Neural progenitor cell (in vitro differentiated cells): Measurements from ENCODE around the gene IQCM. TPM values are rescaled to one million over a fixed set of nuclear protein-coding genes. Genes with fewer than 3 reads are reported as not detected.

Source experiments
- DNase-seq: peaks from one replicate; pipeline ENCODE4 v3.0.0-alpha.2; 2016; ENCODE audit warnings: low spot score
- H2AFZ ChIP-seq: fragments of 200-600 bp; sonication (generic); replicated peaks from 2 replicates; pipeline ENCODE4 v1.6.1; 2016; ENCODE audit warnings: antibody characterized with exemption
- H3F3A ChIP-seq: fragments of 200-600 bp; sonication (generic); 2 replicates; pipeline ENCODE4 v1.6.1; 2016; ENCODE audit warnings: antibody characterized with exemption, low read depth
- H3K27ac ChIP-seq: fragments of 200-600 bp; sonication (generic); 2 replicates; pipeline ENCODE4 v1.5.1; 2016; ENCODE audit warnings: mild to moderate bottlenecking
- H3K27me3 ChIP-seq: fragments of 200-600 bp; sonication (generic); 2 replicates; pipeline ENCODE4 v1.6.1; 2016; ENCODE audit warnings: mild to moderate bottlenecking, moderate library complexity
- H3K36me3 ChIP-seq: fragments of 200-600 bp; sonication (generic); 2 replicates; pipeline ENCODE4 v1.5.1; 2016
- H3K4me1 ChIP-seq: fragments of 200-600 bp; sonication (generic); 2 replicates; pipeline ENCODE4 v1.6.1; 2016; ENCODE audit warnings: mixed run types
- H3K4me2 ChIP-seq: fragments of 200-600 bp; sonication (generic); 2 replicates; pipeline ENCODE4 v1.6.1; 2016
- H3K4me3 ChIP-seq: fragments of 200-600 bp; sonication (generic); 2 replicates; pipeline ENCODE4 v1.5.1; 2016
- H3K79me2 ChIP-seq: fragments of 200-600 bp; sonication (generic); 2 replicates; pipeline ENCODE4 v1.6.1; 2016; ENCODE audit warnings: low read depth
- H3K9ac ChIP-seq: fragments of 200-600 bp; sonication (generic); 2 replicates; pipeline ENCODE4 v1.6.1; 2016
- H3K9me3 ChIP-seq: fragments of 200-600 bp; sonication (generic); 2 replicates; pipeline ENCODE4 v1.5.1; 2016; ENCODE audit warnings: low read depth
- H4K20me1 ChIP-seq: fragments of 200-600 bp; sonication (generic); 2 replicates; pipeline ENCODE4 v1.6.1; 2016; ENCODE audit warnings: low read depth
- H3K27ac Mint-ChIP-seq: 3 replicates; pipeline ENCODE4 v1.8.0; 2021; ENCODE audit warnings: mixed read lengths
- H3K27me3 Mint-ChIP-seq: 2 replicates; pipeline ENCODE4 v1.8.0; 2022; ENCODE audit warnings: low read depth, mild to moderate bottlenecking, inconsistent platforms, moderate library complexity, mixed read lengths; ENCODE audit not compliant: insufficient read depth
- H3K36me3 Mint-ChIP-seq: 3 replicates; pipeline ENCODE4 v1.8.0; 2021; ENCODE audit warnings: mixed read lengths
- H3K4me1 Mint-ChIP-seq: 3 replicates; pipeline ENCODE4 v1.8.0; 2021; ENCODE audit warnings: mixed read lengths
- H3K4me3 Mint-ChIP-seq: 3 replicates; pipeline ENCODE4 v1.8.0; 2021; ENCODE audit warnings: mild to moderate bottlenecking, moderate library complexity, mixed read lengths
- H3K9me3 Mint-ChIP-seq: 3 replicates; pipeline ENCODE4 v1.8.0; 2020; ENCODE audit warnings: mixed read lengths
- CTCF ChIP-seq: fragments of 200-600 bp; sonication (generic); IDR thresholded peaks from 2 replicates; pipeline ENCODE4 v1.5.1; 2017; ENCODE audit warnings: antibody characterized with exemption, mild to moderate bottlenecking
- EZH2 ChIP-seq: fragments of 200-600 bp; sonication (generic); IDR thresholded peaks from 2 replicates; pipeline ENCODE4 v1.6.1; 2017; ENCODE audit warnings: antibody characterized with exemption, mild to moderate bottlenecking, moderate library complexity
- EZH2phosphoT487 ChIP-seq: fragments of 200-600 bp; sonication (generic); IDR thresholded peaks from 2 replicates; pipeline ENCODE4 v1.6.1; 2017; ENCODE audit warnings: antibody characterized with exemption
- total RNA-seq: library from RNA; depleted of rRNA; stranded (reverse); fragments of >200 nt; gene quantifications from 2 replicates; pipeline ENCODE4 v1.2.3, GENCODE V29; 2015; ENCODE audit warnings: low replicate concordance

IQCM gene
- total RNA-seq, 1 donor from 2014 or later, result 0.26 TPM

- H3K9ac ChIP-seq, result no peak overlapping the region
- Mint-ChIP-seq H3K36me3 (no peaks in the 10 kb centered on the region), H3K9me3 (no peaks in the 10 kb centered on the region), H3K27me3 (peaks cover 2% of the 10 kb centered on the region), H3K4me3 (no peak overlapping the region), H3K4me1 (no peaks in the 10 kb centered on the region), H3K27ac (no peak overlapping the region)
- no peak overlapping the region for H3K4me2 ChIP-seq
- no peaks in the 10 kb centered on the region for H3K79me2 ChIP-seq
- no peaks in the 10 kb centered on the region for H3F3A ChIP-seq
- TF ChIP-seq EZH2phosphoT487, result no peak
- TF ChIP-seq CTCF, result no peak
- TF ChIP-seq EZH2, result no peak
- no peaks in the 10 kb centered on the region for H3K27me3 ChIP-seq
- no peak overlapping the region for H3K4me3 ChIP-seq
- no peaks in the 10 kb centered on the region for H3K9me3 ChIP-seq
- DNase-seq, result no peak
- H3K4me1 ChIP-seq, result no peaks in the 10 kb centered on the region
- no peak overlapping the region for H3K27ac ChIP-seq
- no peaks in the 10 kb centered on the region for H3K36me3 ChIP-seq
- peak overlapping the region; percentile 23 for H2AFZ ChIP-seq
- H4K20me1 ChIP-seq, result no peaks in the 10 kb centered on the region
Measured at GRCh38 chr4:149409555-149409962, 406.1 kb downstream of the IQCM start.

GRCh38 chr4:149409146-149409545 lies 406.5 kb downstream of the IQCM start:
- no peaks in the 10 kb centered on the region for H3K79me2 ChIP-seq
- no peak for DNase-seq
- no peaks in the 10 kb centered on the region for H3K4me1 ChIP-seq
- H3K36me3 Mint-ChIP-seq, result no peaks in the 10 kb centered on the region
- H3K9me3 ChIP-seq, result no peaks in the 10 kb centered on the region
- no peak overlapping the region for H3K9ac ChIP-seq
- no peaks in the 10 kb centered on the region for H3K4me1 Mint-ChIP-seq
- H4K20me1 ChIP-seq, result no peaks in the 10 kb centered on the region
- no peak overlapping the region for H3K27ac ChIP-seq
- no peaks in the 10 kb centered on the region for H3K36me3 ChIP-seq
- no peak overlapping the region for H3K27ac Mint-ChIP-seq
- no peaks in the 10 kb centered on the region for H3K27me3 ChIP-seq
- no peak overlapping the region for H3K4me3 Mint-ChIP-seq
- H3F3A ChIP-seq, result no peaks in the 10 kb centered on the region
- H3K9me3 Mint-ChIP-seq, result no peaks in the 10 kb centered on the region
- TF ChIP-seq CTCF (no peak), EZH2 (no peak), EZH2phosphoT487 (no peak)
- no peak overlapping the region for H2AFZ ChIP-seq
- no peak overlapping the region for H3K4me3 ChIP-seq
- H3K4me2 ChIP-seq, result no peak overlapping the region
- peaks cover 2% of the 10 kb centered on the region for H3K27me3 Mint-ChIP-seq

- no peaks in the 10 kb centered on the region for H3K79me2 ChIP-seq
- H3K27me3 ChIP-seq, result no peaks in the 10 kb centered on the region
- H3K36me3 ChIP-seq, result no peaks in the 10 kb centered on the region
- no peak overlapping the region for H3K9ac ChIP-seq
- no peaks in the 10 kb centered on the region for H3K4me1 ChIP-seq
- no peak for DNase-seq
- Mint-ChIP-seq H3K9me3 (no peaks in the 10 kb centered on the region), H3K27me3 (peaks cover 3% of the 10 kb centered on the region), H3K4me3 (no peak overlapping the region), H3K27ac (no peak overlapping the region), H3K4me1 (no peaks in the 10 kb centered on the region), H3K36me3 (no peaks in the 10 kb centered on the region)
- no peak overlapping the region for H2AFZ ChIP-seq
- H4K20me1 ChIP-seq, result no peaks in the 10 kb centered on the region
- no peaks in the 10 kb centered on the region for H3K9me3 ChIP-seq
- TF ChIP-seq EZH2, result no peak
- no peak for TF ChIP-seq EZH2phosphoT487
- no peak for TF ChIP-seq CTCF
- no peak overlapping the region for H3K4me2 ChIP-seq
- no peaks in the 10 kb centered on the region for H3F3A ChIP-seq
- H3K27ac ChIP-seq, result no peak overlapping the region
- no peak overlapping the region for H3K4me3 ChIP-seq
Measured at GRCh38 chr4:149404143-149404542, 411.5 kb downstream of the IQCM start.
